GM10248 (cell line): ENCODE measurements around the gene IGFBP4.

Experiments
- CTCF ChIA-PET: fragments of 300-600 bp; sonication (Branson Sonifier 250); formaldehyde crosslinking; extraction: SDS; loops from one replicate; lab custom pipeline; 2021; ENCODE audit warnings: antibody characterized with exemption; lab: Yijun Ruan, JAX
- POLR2A ChIA-PET: fragments of 350-650 bp; sonication (Branson Sonifier 250); formaldehyde crosslinking; extraction: SDS; loops from one replicate; lab custom pipeline; 2020; ENCODE audit warnings: antibody characterized with exemption; lab: Yijun Ruan, JAX
- DNase-seq: peaks from one replicate; pipeline ENCODE4 v3.0.0; 2012; ENCODE audit errors: extremely low spot score
- CTCF ChIP-seq: IDR thresholded peaks from 2 replicates; pipeline ENCODE4 v1.5.1; 2012; ENCODE audit warnings: mild to moderate bottlenecking, low read depth; ENCODE audit errors: extremely low read depth, missing control alignments, control extremely low read depth

IGFBP4 gene

DNA sequence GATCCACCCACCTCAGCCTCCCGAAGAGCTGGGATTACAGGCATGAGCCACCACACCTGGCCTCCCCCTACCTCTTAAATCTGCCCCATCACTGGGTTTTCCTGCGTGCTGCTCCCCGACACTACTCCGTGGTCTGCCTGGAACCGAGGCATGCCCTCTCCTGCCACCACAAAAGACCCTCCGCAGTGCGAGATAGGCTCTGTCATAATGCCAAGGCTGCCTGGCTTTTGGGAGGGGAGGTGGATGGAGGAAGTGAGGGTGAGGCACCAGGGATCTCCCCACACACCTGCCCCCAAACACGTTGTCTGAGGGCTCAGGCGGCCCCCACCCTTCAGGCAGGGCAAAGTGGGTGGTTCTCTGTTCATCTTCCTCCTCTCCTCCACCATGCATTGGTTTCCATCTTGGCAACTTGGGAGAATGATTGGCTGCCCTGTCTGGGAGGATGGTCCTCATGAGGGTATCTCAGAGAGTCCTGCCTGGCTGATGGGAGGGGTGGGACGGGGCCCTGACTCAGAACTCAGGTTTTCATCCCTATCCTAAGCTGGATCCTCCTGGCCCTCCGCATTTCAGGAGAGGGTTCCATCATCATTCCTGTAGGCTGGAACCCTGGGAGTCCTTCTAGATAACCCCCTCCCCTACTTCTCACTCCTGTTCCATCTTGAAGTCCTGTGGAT lies 23.2 kb downstream of the IGFBP4 start:
- TF ChIP-seq CTCF: no peak
- DNase-seq: no peak
- ChIA-PET CTCF (interaction anchor here (1.2 to 2.0 kb wide), 3 partner anchors 10 to 67 kb away, joined by 3 to 9 read pairs (median 4); no protein-coding TSS in a partner anchor), POLR2A (no interaction called here)

DNA sequence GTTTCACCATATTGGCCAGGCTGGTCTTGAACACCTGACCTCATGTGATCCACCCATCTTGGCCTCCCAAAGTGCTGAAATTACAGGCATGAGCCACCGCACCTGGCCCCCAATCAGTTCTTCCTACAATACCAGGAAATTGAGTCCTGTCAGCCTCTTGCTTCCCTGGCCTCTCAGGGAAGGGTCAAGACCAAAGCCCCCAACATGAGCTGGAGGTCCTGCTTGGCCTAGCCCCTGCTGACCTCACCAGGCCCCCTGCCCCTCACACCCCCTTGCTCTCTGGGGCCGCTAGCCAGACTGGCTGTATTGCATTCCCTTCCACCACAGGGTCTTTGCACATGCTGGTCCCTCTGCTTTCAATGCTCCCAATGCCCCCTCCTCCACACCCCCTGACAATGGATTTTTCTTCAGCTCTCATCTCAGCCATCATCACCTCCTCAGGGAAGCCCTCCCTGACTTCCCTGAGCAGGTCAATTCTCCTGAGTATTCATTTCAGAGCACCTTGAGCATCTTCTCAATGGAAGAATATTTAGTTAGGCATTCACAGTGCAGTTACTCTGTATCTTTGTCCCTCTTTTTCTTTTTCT lies 24.1 kb downstream of the IGFBP4 start:
- CTCF ChIA-PET: interaction anchor here (1.1 to 1.7 kb wide), 2 partner anchors 9 to 12 kb away, joined by 3 to 4 read pairs; no protein-coding TSS in a partner anchor
- DNase-seq: no peak
- POLR2A ChIA-PET: no interaction called here
- TF ChIP-seq CTCF: no peak

- no peak for TF ChIP-seq CTCF
- CTCF ChIA-PET: no interaction called here
- POLR2A ChIA-PET: no interaction called here
- DNase-seq: no peak
These were observed 25.3 kb downstream of the IGFBP4 start for GRCh38 chr17:40468560-40468959.

DNA sequence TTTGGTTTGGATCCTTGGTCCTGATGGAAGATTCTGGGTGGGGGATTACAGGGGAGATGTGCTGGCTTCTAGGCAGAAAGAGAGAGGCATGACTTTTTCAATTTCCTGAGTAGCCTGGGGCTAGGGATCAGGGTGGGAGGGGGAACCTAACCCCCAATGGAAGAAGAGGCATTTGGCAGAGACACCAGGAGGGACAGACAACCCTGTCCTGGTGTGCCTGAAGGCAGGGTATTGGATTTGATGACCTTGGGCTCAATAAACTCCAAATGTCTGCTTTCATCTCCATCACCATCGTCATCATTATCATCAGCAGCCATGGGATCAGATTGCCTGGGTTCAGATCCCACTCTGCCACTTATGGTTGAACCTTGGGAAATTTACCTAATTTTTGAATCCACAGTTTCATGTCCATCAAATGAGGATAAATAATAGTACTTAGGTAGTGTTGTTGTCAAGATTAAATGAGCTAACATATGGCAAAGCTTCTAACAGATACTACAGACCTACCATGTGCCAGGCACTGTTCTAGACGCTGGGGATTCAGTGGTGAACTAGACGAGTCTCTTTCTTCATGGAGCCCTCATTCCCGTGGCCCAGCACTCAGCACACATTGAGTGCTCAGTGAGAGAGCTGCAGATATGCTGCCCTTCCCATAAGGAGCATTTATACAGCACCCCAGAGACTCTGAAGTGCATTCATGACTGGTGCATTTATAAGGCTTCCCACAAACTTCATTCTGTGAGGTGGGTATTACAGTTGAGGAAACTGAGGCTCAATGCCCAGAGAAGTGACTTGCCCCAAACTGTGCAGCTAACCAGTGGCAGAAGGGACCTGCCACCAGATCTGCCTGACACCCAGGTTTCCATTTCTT lies 26.8 kb downstream of the IGFBP4 start:
- POLR2A ChIA-PET: no interaction called here
- DNase-seq: no peak
- CTCF ChIA-PET: interaction anchor here (1.4 kb wide), 1 partner anchor 112 kb away, joined by 4 read pairs; no protein-coding TSS in a partner anchor
- no peak for TF ChIP-seq CTCF

- ChIA-PET CTCF (interaction anchor here (1.0 to 1.8 kb wide), 4 partner anchors 9 to 43 kb away, joined by 3 to 8 read pairs (median 4); no protein-coding TSS in a partner anchor), POLR2A (no interaction called here)
- no peak for DNase-seq
- TF ChIP-seq CTCF: no peak
These were observed 27.9 kb downstream of the IGFBP4 start for GRCh38 chr17:40470932-40471828.
